Posterior vena cava (tissue), 2 donors: ENCODE data around the gene CFAP97. TPM values are rescaled to one million over a fixed set of nuclear protein-coding genes. Genes with fewer than 3 reads are reported as not detected.
"Not testable (repeated sequence)": the region's sequence is repeated elsewhere in the genome, so short reads cannot be mapped to it uniquely, and the experiment has no call there.

Experiments
- DNase-seq: peaks from one replicate; pipeline ENCODE4 v3.0.0-alpha.2; 2020; ENCODE audit warnings: low spot score
- intact Hi-C, 2 donors: fragments of 100-400 bp; cut with DNase I; formaldehyde crosslinking; loops; one replicate each; pipeline versions ENCODE4 v1.14.1 to v1.14.2; 2022 to 2023
- long read RNA-seq, 2 donors: library from polyadenylated mRNA; unstranded; transcript quantifications; one replicate each; pipeline ENCODE4 v2.0.0, GENCODE V29; 2020 to 2021
- total RNA-seq, 2 donors: library from RNA; stranded (reverse); fragmentation: NEBNext Ultra II Directional; extraction: Animal tissue kit (Norgen Biotek cat#: 25700); gene quantifications; one replicate each; pipeline ENCODE4 v1.2.1, GENCODE V29; 2021
- donor health status: DM: yes; HTN: yes; CAD: no.
- donor health status: DM: yes; HTN: yes; CAD: no.

The CFAP97 gene
- 10 to 100 TPM; 42.6 to 52.9 TPM for total RNA-seq
- long read RNA-seq, donor 1, full-length matches to known transcripts: 5 of 22 reads
- long read RNA-seq, donor 1, partial matches to known transcripts: 8 of 22 reads
- long read RNA-seq, donor 1, other reads (novel, unspliced or antisense): 9 of 22 reads
- long read RNA-seq, donor 2, full-length matches to known transcripts: 2 of 31 reads
- long read RNA-seq, donor 2, partial matches to known transcripts: 28 of 31 reads
- long read RNA-seq, donor 2, other reads (novel, unspliced or antisense): 1 of 31 reads

DNA sequence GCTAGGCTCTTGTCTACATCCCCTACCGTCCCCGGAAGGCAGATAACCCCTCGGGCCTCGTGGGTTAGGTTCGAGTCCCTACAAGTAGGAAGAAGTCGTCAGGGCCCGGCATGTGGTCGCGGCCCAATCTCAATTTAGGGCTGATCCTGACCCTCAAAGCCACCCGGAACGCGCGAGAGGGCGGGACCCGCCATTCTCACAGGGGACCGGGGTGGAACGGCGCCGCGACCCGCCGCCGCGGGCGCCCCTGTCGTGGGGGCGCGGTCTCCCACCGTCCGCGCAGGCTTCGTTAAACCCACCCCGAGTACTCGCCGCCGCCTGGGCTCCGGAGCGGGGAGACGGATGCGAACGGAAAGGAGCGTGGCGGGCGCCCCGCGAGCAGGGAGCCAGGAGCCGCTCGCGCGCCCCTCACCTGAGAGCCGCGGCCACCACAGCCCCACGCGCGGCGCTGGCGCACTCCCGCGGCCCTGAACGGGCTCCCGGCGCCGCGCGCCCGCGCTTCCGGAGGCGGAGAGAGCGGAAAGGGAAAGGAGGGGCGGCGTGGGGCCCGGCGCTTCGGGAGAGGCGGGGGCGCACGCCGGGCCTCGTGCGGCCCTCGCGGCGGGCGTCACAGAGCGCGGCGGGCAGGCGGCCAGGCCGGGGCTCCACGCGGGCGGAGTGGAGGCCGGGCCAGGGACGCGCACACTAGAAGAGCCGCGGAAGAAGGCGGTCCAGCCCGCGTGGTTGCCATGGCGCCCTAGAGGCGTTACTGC, at the start of gene CFAP97:
Gene CFAP97, minus strand, starts transcription at position 515 of the 752 bp plus-strand sequence. CDS start 12,804 bp downstream, outside the sequence.
- intact Hi-C loops: loop anchor here in 1 of 2 donors (10.0 kb wide), 1 partner anchor 191 kb away; the partner anchor contains the start of genes ANKRD37 and LRP2BP
- peak; percentile 98 for DNase-seq

GRCh38 chr4:185249105-185249504, 45.3 kb upstream of the CFAP97 start:
- intact Hi-C loops: no loop called here
- no peak for DNase-seq

GRCh38 chr4:185248393-185249039, 44.7 kb upstream of the CFAP97 start:
- no peak for DNase-seq
- intact Hi-C loops: no loop called here

DNA sequence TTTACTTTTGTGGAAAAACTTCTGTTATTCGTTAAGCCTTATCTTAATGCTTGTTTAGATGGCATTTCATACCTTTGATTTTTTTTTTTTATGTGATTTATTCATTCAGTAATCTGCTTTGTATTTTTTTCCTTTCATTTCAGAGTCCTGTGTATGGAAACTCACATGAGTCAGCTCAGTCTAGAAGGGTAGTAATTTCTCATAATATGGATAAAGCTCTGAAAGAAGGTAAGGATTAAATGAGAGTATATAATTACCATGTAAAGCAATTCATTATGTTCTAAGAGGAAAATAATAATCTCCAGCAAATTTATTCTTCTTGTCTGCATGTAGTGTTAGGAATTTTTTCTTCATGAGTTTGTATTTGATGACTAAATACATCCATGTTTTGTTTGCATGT, 43.4 kb upstream of the CFAP97 start:
- intact Hi-C loops: no loop called here
- DNase-seq: no peak

GRCh38 chr4:185246453-185246852, 42.7 kb upstream of the CFAP97 start:
- DNase-seq: no peak
- intact Hi-C loops: no loop called here

DNA sequence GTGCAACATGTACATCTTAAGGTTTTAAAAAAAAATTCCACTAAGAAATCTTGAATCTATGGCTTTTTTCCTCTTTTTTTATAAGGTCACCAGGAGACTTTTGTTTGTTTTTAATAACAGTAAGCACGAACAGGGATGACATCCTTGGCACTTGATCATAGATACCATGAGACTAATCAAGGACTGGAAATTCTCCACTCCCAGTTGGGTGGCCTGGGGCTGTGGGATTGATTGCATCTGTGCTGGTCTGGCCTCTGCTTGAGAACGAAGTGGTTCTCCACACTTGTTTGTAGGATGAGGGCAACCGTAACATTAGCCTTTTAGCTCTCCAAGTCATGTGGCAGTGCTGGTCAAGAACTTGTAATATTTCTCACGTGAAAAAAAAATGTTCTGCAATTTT, 41.0 kb upstream of the CFAP97 start:
- no peak for DNase-seq
- intact Hi-C loops: no loop called here

GRCh38 chr4:185243879-185244278, 40.1 kb upstream of the CFAP97 start:
- no peak for DNase-seq
- intact Hi-C loops: no loop called here

DNA sequence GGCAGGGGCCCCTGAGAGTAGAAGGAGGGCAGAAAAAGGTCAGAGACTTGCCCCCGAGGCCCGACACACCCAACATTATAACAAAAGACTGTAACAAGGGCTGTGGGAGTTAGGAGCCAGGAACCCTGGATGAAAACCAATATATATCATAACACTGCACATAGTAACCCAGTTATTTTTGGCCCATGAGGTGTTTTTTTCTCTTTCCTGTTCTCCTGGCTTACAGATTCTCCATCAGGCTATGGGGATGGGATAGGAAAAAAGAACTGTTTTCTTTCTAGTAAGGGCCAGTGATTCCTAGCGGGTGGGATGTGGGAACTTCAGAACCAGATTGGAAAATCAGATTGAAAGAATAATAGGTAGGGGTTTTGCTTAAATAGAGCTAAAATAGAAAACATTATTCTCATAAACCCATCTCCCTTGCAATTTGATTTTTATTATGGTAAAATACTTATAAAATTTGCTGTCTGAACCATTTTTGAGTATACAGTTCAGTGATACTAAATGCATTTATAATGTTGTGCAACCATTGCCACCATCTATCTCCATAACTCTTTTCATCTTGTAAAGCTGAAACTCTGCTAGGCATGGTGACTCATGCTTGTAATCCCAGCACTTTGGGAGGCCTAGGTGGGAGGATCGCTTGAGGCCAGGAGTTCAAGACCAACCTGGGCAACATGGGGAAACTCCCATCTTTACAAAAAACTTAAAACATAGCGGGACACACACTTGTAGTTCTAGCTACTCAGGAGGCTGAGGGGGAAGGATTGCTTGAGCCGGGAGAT, 39.1 kb upstream of the CFAP97 start:
- intact Hi-C loops: no loop called here
- DNase-seq: no peak

DNA sequence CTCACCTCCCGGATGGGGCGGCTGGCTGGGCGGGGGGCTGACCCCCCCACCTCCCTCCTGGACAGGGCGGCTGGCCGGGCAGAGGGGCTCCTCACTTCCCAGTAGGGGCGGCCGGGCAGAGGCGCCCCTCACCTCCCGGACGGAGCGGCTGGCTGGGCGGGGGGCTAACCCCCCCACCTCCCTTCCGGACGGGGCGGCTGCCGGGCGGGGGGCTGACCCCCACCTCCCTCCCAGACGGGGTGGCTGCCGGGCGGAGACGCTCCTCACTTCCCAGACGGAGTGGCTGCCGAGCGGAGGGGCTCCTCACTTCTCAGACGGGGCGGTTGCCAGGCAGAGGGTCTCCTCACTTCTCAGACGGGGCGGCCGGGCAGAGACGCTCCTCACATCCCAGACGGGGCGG, 36.7 kb upstream of the CFAP97 start:
- intact Hi-C loops: not testable (repeated sequence)

GRCh38 chr4:185238750-185239149, 35.0 kb upstream of the CFAP97 start:
- intact Hi-C loops: no loop called here
- DNase-seq: no peak

More for the DNA sequence above, 36.7 kb upstream of the CFAP97 start:
- not testable (repeated sequence) for DNase-seq

DNA sequence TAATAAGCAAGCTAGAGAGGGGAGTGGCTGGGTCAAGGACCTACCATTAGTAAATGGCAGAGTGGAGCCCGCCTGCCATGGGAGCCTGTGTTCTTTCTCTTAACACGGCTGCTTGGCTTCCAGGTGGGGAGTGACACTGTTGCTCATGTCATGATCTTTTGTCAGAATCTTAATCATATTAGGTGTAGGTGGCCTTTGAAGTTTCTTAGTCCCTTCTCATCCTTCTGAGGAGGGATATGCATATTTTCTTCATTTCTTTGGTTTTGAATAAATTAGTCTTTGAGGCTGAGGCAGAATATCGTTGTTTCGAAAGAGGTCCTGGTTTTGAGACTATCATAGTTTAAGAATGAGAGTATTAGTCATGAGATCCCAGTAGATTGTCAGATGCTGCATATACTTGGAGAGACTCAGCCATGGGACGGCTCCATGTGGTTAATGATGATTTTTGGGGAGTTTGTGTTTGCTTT, 34.4 kb upstream of the CFAP97 start:
- intact Hi-C loops: no loop called here
- no peak for DNase-seq

DNA sequence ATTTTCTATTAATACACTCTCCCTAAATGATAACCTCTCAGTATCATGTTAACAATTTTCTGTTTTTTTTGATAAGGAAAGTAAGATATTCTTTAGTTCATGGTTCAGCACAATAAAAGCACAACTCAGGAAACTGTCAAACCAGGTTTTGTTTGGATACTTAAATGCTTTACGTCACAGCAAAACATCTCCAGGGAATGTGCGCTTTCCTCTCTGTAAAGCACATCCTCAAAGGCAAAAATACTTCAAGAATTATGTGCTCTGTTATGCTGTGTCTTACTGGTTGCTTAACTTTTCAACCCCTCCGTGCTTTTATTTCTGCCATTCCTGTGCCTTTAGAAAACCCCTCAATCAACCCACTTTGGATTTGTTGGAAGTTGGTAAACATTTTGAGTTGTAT, 33.4 kb upstream of the CFAP97 start:
- no peak for DNase-seq
- intact Hi-C loops: no loop called here

DNA sequence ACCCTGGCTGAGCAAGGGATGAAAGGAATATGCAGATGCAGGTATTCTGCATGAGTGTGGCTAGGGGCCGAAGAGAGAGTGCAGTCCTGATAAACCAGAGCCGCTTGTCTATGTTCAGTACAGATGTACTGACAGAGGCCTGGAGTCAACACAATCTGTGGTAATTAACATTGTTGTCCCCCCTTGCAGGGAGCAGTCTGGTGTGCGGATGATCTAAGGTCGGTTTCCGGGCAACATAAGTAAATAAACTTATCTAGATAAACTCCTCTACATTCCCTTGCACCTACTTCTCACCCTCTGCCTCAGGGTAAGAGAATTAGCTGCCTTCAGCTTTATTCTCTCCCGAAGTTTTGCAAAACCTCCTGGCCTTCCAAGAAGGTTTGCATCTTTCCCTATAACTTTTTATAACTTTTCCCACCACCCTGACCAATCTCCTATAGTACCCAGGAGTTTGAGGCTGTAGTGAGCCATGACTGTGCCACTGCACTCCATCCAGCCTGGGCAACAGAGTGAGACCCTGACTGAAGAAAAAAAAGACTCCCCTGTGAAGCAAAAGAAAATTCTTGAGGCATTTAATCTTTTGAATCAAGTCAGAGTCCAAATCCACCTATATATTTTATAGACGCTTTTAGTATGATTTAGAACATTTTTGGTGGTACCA, 32.2 kb upstream of the CFAP97 start:
- intact Hi-C loops: no loop called here
- DNase-seq: no peak

- intact Hi-C loops: no loop called here
- no peak for DNase-seq
Observed at GRCh38 chr4:185235119-185235842, 31.5 kb upstream of the CFAP97 start.

DNA sequence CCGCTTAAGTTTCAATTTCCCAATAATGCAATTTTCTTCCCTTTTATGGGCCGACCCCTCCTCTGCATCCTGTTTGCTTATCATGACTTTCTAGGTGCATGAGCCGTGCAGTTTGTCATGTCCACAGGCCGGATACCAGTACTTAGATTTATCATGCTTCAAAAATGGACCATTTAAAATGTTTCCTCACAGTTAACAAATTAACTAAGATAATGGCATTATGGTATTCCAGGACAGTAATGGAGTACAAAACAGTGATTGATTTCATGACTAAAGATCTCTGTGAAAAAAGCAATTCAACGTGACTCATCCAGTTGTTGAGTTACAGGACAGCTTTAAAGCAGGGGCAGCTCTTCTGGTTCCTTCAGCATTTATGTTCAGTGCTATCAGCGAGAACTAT, 28.6 kb upstream of the CFAP97 start:
- DNase-seq: no peak
- intact Hi-C loops: no loop called here

DNA sequence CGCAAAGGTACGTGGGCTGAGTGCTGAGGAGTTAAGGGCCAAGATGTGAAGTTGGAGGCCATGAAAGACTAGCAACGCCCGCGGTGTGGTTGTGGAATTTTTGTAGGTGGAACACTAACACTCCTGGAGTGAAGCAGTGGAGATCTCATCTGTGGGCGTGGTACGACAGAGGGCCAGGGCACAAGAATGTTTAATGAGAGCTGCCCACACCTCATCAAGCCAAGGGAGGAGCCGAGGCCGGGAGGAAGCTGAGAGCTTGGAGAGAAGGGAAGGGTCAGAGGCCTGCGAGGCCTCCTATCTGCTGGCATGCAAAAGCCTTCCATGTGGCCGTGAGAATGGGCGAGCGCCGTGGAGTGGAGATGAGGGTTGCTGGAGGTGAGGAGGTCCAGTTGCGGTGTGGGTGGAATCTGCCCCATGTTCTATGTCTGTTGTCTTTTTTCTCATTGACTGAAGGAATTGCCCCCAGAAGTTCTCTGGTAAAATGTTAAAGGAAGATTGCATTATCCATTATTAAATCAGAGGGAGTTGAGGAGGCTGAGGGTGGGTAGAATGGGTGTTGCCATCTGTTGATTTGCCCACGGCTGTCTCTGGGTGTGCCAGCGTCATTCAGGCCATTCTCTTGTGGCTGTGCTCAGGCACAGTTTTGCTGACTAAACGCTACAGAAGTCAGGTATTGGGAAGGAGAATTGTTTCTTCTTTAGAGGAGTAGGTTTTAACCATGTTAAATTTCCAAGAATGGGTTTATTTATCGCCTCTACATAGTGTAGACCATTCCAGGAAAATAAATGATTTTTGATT, 25.4 kb upstream of the CFAP97 start:
- no peak for DNase-seq
- intact Hi-C loops: no loop called here

DNA sequence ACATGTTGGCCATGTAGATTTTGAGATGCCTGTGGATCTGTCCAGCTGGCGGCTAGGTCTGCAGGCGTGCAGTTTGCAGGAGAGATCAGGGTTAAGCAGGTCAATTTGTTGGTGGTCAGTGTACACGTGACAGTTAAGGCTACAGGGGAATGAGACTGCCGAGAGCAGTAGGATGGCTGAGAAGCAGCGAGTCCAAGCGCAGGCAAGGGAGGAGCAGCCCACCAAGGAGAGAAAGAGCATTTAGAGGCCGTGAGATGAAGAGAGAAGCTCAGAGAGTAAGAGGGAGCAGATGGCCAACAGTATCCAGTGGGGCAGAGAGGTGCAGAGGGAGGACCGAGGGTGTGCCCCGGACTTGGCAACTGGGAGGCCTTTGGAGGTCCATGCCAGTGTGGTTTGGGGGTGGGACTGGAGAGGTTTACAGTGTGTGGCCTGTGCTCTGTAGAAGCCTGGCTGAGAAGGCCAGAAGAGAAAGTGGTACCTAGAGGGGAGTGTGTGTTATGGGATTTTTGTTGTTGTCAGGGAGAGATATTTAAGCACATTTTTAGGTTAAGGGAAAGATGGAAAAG, 24.0 kb upstream of the CFAP97 start:
- DNase-seq: no peak
- intact Hi-C loops: no loop called here
